AG04449 (cell line): ENCODE measurements around the gene IFNG-AS1.

ENCODE experiments used
- CTCF ChIA-PET: fragments of 350-600 bp; formaldehyde crosslinking; extraction: SDS; loops from one replicate; lab custom pipeline; 2021; ENCODE audit warnings: antibody characterized with exemption; lab: Yijun Ruan, JAX
- POLR2A ChIA-PET: fragments of 400-600, 350-600 bp; formaldehyde crosslinking; extraction: SDS; loops from one replicate; lab custom pipeline; 2020; ENCODE audit warnings: antibody characterized with exemption, inconsistent platforms; lab: Yijun Ruan, JAX
- DNase-seq: peaks from one replicate; pipeline ENCODE4 v3.0.0-alpha.2; 2010; ENCODE audit warnings: low read depth, low spot score
- H3K4me3 ChIP-seq: 2 replicates; pipeline ENCODE4 v1.5.1; 2011; ENCODE audit warnings: low read depth, mild to moderate bottlenecking, control low read depth, low read length
- CTCF ChIP-seq: IDR thresholded peaks from one replicate; pipeline ENCODE4 v1.5.1; 2011; ENCODE audit warnings: mild to moderate bottlenecking, moderate library complexity, low read length, control low read depth, inconsistent platforms; ENCODE audit not compliant: insufficient read depth; ENCODE audit errors: missing control alignments

Gene IFNG-AS1

GRCh38 chr12:68007466-68007865, 18.2 kb downstream of the IFNG-AS1 start:
- CTCF ChIA-PET: interaction anchor here (1.0 kb wide), 1 partner anchor 11 kb away, joined by 5 read pairs; no protein-coding TSS in a partner anchor
- TF ChIP-seq CTCF: no peak
- POLR2A ChIA-PET: interaction anchor here (0.6 kb wide), 1 partner anchor 600 kb away, joined by 3 read pairs; no protein-coding TSS in a partner anchor
- no peak overlapping the region for H3K4me3 ChIP-seq
- no peak for DNase-seq

GRCh38 chr12:68011206-68011881, 22.1 kb downstream of the IFNG-AS1 start:
- POLR2A ChIA-PET: no interaction called here
- no peak for TF ChIP-seq CTCF
- H3K4me3 ChIP-seq: no peak overlapping the region
- CTCF ChIA-PET: interaction anchor here (1.1 to 1.3 kb wide), 4 partner anchors 10 to 29 kb away, joined by 3 read pairs; no protein-coding TSS in a partner anchor
- DNase-seq: no peak

- CTCF ChIA-PET: interaction anchor here (1.1 to 1.3 kb wide), 5 partner anchors 10 to 29 kb away, joined by 3 read pairs; no protein-coding TSS in a partner anchor
- no peak overlapping the region for H3K4me3 ChIP-seq
- DNase-seq: peak; percentile 9
- no peak for TF ChIP-seq CTCF
- POLR2A ChIA-PET: no interaction called here
Observed at GRCh38 chr12:68011882-68012207, 22.6 kb downstream of the IFNG-AS1 start.

GRCh38 chr12:68012712-68013111, 23.5 kb downstream of the IFNG-AS1 start:
- POLR2A ChIA-PET: no interaction called here
- no peak overlapping the region for H3K4me3 ChIP-seq
- no peak for TF ChIP-seq CTCF
- no peak for DNase-seq
- CTCF ChIA-PET: interaction anchor here (1.1 to 1.3 kb wide), 3 partner anchors 16 to 28 kb away, joined by 3 read pairs; no protein-coding TSS in a partner anchor

GRCh38 chr12:68013181-68013580, 23.9 kb downstream of the IFNG-AS1 start:
- TF ChIP-seq CTCF: no peak
- H3K4me3 ChIP-seq: no peak overlapping the region
- ChIA-PET POLR2A (no interaction called here), CTCF (interaction anchor here (1.1 kb wide), 1 partner anchor 28 kb away, joined by 3 read pairs; no protein-coding TSS in a partner anchor)
- no peak for DNase-seq

- no peak for DNase-seq
- no peak for TF ChIP-seq CTCF
- POLR2A ChIA-PET: no interaction called here
- CTCF ChIA-PET: interaction anchor here (7.2 kb wide), 1 partner anchor 23 kb away, joined by 34 read pairs; no protein-coding TSS in a partner anchor
- H3K4me3 ChIP-seq: no peak overlapping the region
Observed at GRCh38 chr12:68016136-68016535, 26.9 kb downstream of the IFNG-AS1 start.
